SU-DHL-6 (cell line): ENCODE measurements around the gene GDPGP1.

Source experiments
- EZH2phosphoT487 ChIP-seq: fragments of 200-600 bp; sonication (generic), shearing (Covaris generic); conservative IDR thresholded peaks from 2 replicates; pipeline ENCODE4 v1.6.1; 2018; ENCODE audit warnings: mild to moderate bottlenecking, antibody characterized with exemption, low read length, moderate library complexity, mixed read lengths
- TF ChIP-seq, protein P1 (sequence below): fragments of 200-600 bp; sonication (generic); IDR thresholded peaks from one replicate; pipeline ENCODE4 v1.5.1; 2017; ENCODE audit warnings: antibody characterized with exemption, mild to moderate bottlenecking, low read length, moderate library complexity; ENCODE audit not compliant: insufficient read depth, poor library complexity, severe bottlenecking

DNA sequence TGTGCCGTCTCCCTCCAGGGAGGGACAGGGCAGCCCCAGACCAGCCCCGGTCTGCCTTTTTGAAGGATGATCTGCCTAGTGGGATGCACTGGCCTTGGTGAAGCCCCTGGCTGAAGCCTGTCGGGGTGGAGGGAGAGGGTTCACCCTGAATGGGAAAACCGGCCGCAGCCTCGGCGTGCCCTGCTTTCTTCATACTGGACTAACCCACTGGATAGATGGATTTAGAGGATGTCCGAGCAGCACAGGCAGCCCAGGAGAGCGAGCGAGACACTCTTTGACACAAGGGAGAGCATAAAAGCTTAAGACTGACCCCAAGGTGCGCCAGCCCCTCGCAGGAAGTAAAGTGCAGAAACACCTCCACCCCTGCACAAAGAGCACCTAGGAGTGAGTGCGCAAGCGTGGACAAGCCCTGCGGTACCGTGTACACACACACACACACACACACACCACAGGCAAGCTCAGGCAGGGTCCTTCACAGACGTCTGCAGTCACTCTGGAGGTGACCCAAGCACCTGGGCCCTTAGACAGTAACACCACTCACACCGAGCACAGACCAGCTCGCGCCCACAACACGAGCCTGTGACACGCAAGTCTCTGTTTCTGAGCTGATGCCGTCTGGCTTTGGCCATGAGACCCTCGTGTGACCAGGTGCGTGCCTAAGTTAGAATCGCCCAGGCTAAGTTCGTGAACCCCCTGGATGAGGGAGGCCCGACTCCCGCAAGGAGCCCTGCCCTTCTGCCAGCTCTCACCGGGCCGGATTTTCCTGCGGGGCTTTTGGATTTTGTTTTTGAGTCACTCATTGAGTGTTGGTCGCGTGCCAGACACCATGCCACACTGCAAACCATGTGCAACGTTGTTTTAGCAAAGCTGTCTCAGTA is 21.5 kb upstream of the GDPGP1 start:
- TF ChIP-seq, protein P1, sequence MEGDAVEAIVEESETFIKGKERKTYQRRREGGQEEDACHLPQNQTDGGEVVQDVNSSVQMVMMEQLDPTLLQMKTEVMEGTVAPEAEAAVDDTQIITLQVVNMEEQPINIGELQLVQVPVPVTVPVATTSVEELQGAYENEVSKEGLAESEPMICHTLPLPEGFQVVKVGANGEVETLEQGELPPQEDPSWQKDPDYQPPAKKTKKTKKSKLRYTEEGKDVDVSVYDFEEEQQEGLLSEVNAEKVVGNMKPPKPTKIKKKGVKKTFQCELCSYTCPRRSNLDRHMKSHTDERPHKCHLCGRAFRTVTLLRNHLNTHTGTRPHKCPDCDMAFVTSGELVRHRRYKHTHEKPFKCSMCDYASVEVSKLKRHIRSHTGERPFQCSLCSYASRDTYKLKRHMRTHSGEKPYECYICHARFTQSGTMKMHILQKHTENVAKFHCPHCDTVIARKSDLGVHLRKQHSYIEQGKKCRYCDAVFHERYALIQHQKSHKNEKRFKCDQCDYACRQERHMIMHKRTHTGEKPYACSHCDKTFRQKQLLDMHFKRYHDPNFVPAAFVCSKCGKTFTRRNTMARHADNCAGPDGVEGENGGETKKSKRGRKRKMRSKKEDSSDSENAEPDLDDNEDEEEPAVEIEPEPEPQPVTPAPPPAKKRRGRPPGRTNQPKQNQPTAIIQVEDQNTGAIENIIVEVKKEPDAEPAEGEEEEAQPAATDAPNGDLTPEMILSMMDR, result no peak
- no peak for TF ChIP-seq EZH2phosphoT487
